GM12872 (cell line): ENCODE measurements around the gene NOL11.
A peak's percentile ranks its signal among the peaks of the same experiment; 100 is the strongest.

Experiments used
- CTCF ChIP-seq: IDR thresholded peaks from 3 replicates; pipeline ENCODE4 v1.5.1; 2011; ENCODE audit warnings: low read depth, mild to moderate bottlenecking, low read length, moderate library complexity; ENCODE audit not compliant: insufficient read depth

The NOL11 gene

GRCh38 chr17:67679721-67680120 is 38.0 kb upstream of the NOL11 start:
- no peak for TF ChIP-seq CTCF

- TF ChIP-seq CTCF: no peak
These were observed 37.1 kb upstream of the NOL11 start for GRCh38 chr17:67680445-67681224.

GRCh38 chr17:67682196-67682595 is 35.5 kb upstream of the NOL11 start:
- no peak for TF ChIP-seq CTCF

- no peak for TF ChIP-seq CTCF
These were observed 32.4 kb upstream of the NOL11 start for GRCh38 chr17:67685351-67685750.

- TF ChIP-seq CTCF: no peak
These were observed 31.5 kb upstream of the NOL11 start for GRCh38 chr17:67686241-67686640.

GRCh38 chr17:67687511-67687910 is 30.2 kb upstream of the NOL11 start:
- TF ChIP-seq CTCF: no peak

GRCh38 chr17:67689534-67690177 is 28.1 kb upstream of the NOL11 start:
- TF ChIP-seq CTCF: peak; percentile 66
